22Rv1 (cell line): ENCODE results near the gene RAB26.

Source experiments
- CTCF ChIP-seq: fragments of 450-650 bp; IDR thresholded peaks from 2 replicates; pipeline ENCODE4 v1.5.1; 2017; ENCODE audit warnings: mild to moderate bottlenecking
- ZFX ChIP-seq: fragments of 450-650 bp; IDR thresholded peaks from 2 replicates; pipeline ENCODE4 v1.6.1; 2017; ENCODE audit warnings: antibody characterized with exemption, borderline replicate concordance

GRCh38 chr16:2194852-2195321 lies 46.5 kb downstream of the RAB26 start:
- TF ChIP-seq CTCF (peak; percentile 70), ZFX (no peak)
